ENCODE measurements around the gene NME9. TPM values are rescaled to one million over a fixed set of nuclear protein-coding genes. Genes with fewer than 3 reads are reported as not detected.

The NME9 gene
- total RNA-seq, 1 experiment from 2014 or later, result not detected

GRCh38 chr3:138282836-138283235 is 46.8 kb downstream of the NME9 start:
- Mint-ChIP-seq H3K36me3 (ENCODE audit: insufficient read depth, unreplicated experiment) (peaks cover 9% of the 10 kb centered on the region), H3K4me1 (ENCODE audit: low read depth, unreplicated experiment) (no peaks in the 10 kb centered on the region), H3K4me3 (ENCODE audit: low read depth, unreplicated experiment) (no peak overlapping the region), H3K9me3 (ENCODE audit: low read depth, unreplicated experiment) (no peaks in the 10 kb centered on the region), H3K27ac (ENCODE audit: unreplicated experiment) (no peak overlapping the region), H3K27me3 (ENCODE audit: unreplicated experiment) (no peaks in the 10 kb centered on the region)
- intact Hi-C loops (cut with micrococcal nuclease; ENCODE audit: unreplicated experiment), result no loop called here
- CTCF ChIA-PET, result no interaction called here
- no peak for TF ChIP-seq CTCF (IDR thresholded peaks at IDR 0.05; ENCODE audit: unreplicated experiment)
- BruUV-seq (replicated peaks), result no TSS peak
- DNase-seq, result no peak

GRCh38 chr3:138281561-138281960 is 48.1 kb downstream of the NME9 start:
- no peak for TF ChIP-seq CTCF (IDR thresholded peaks at IDR 0.05; ENCODE audit: unreplicated experiment)

GRCh38 chr3:138271189-138271794 is 58.4 kb downstream of the NME9 start:
- CTCF ChIA-PET, result interaction anchor here (0.6 to 0.7 kb wide), 4 partner anchors 60 to 909 kb away, joined by 3 to 5 read pairs (median 4); no protein-coding TSS in a partner anchor
- no peak for DNase-seq
- H3K4me1 Mint-ChIP-seq (ENCODE audit: low read depth, unreplicated experiment), result no peaks in the 10 kb centered on the region
- H3K9me3 Mint-ChIP-seq (ENCODE audit: low read depth, unreplicated experiment), result no peaks in the 10 kb centered on the region
- H3K36me3 Mint-ChIP-seq (ENCODE audit: insufficient read depth, unreplicated experiment), result peaks cover 26% of the 10 kb centered on the region
- intact Hi-C loops (cut with micrococcal nuclease; ENCODE audit: unreplicated experiment), result no loop called here
- H3K27me3 Mint-ChIP-seq (ENCODE audit: unreplicated experiment), result no peaks in the 10 kb centered on the region
- no peak for TF ChIP-seq CTCF (IDR thresholded peaks at IDR 0.05; ENCODE audit: unreplicated experiment)
- no TSS peak for BruUV-seq (replicated peaks)
- H3K27ac Mint-ChIP-seq (ENCODE audit: unreplicated experiment), result no peak overlapping the region
- H3K4me3 Mint-ChIP-seq (ENCODE audit: low read depth, unreplicated experiment), result no peak overlapping the region

More at GRCh38 chr3:138281561-138281960, 48.1 kb downstream of the NME9 start:
- Mint-ChIP-seq H3K36me3 (ENCODE audit: insufficient read depth, unreplicated experiment) (peaks cover 15% of the 10 kb centered on the region), H3K27me3 (ENCODE audit: unreplicated experiment) (no peaks in the 10 kb centered on the region), H3K4me3 (ENCODE audit: low read depth, unreplicated experiment) (no peak overlapping the region), H3K9me3 (ENCODE audit: low read depth, unreplicated experiment) (no peaks in the 10 kb centered on the region), H3K27ac (ENCODE audit: unreplicated experiment) (no peak overlapping the region), H3K4me1 (ENCODE audit: low read depth, unreplicated experiment) (no peaks in the 10 kb centered on the region)
- CTCF ChIA-PET, result no interaction called here
- no TSS peak for BruUV-seq (replicated peaks)
- no peak for DNase-seq
- intact Hi-C loops (cut with micrococcal nuclease; ENCODE audit: unreplicated experiment), result no loop called here

- no peaks in the 10 kb centered on the region for H3K9me3 Mint-ChIP-seq (ENCODE audit: low read depth, unreplicated experiment)
- peaks cover 24% of the 10 kb centered on the region for H3K36me3 Mint-ChIP-seq (ENCODE audit: insufficient read depth, unreplicated experiment)
- no peak for TF ChIP-seq CTCF (IDR thresholded peaks at IDR 0.05; ENCODE audit: unreplicated experiment)
- H3K4me1 Mint-ChIP-seq (ENCODE audit: low read depth, unreplicated experiment), result no peaks in the 10 kb centered on the region
- CTCF ChIA-PET, result interaction anchor here (0.8 to 1.2 kb wide), 2 partner anchors 90 to 199 kb away, joined by 4 read pairs; no protein-coding TSS in a partner anchor
- H3K27ac Mint-ChIP-seq (ENCODE audit: unreplicated experiment), result no peak overlapping the region
- no TSS peak for BruUV-seq (replicated peaks)
- no peak overlapping the region for H3K4me3 Mint-ChIP-seq (ENCODE audit: low read depth, unreplicated experiment)
- no peak for DNase-seq
- intact Hi-C loops (cut with micrococcal nuclease; ENCODE audit: unreplicated experiment), result no loop called here
- H3K27me3 Mint-ChIP-seq (ENCODE audit: unreplicated experiment), result no peaks in the 10 kb centered on the region
These were observed 59.4 kb downstream of the NME9 start for GRCh38 chr3:138270245-138270644.

All from Calu3 (cell line).